HL-60/S4 treated with phorbol 12-myristate 13-acetate at 8.2 ng/mL for 4 days and 3 days (cell line): Measurements from ENCODE around the gene GRID2IP.

Experiments
- in situ Hi-C: fragments of 300-500 bp; cut with MboI; formaldehyde crosslinking; loops from 2 replicates; pipeline ENCODE4 v1.15.0; 2022; ENCODE audit warnings: low sequenced_read_pairs

The GRID2IP gene

DNA sequence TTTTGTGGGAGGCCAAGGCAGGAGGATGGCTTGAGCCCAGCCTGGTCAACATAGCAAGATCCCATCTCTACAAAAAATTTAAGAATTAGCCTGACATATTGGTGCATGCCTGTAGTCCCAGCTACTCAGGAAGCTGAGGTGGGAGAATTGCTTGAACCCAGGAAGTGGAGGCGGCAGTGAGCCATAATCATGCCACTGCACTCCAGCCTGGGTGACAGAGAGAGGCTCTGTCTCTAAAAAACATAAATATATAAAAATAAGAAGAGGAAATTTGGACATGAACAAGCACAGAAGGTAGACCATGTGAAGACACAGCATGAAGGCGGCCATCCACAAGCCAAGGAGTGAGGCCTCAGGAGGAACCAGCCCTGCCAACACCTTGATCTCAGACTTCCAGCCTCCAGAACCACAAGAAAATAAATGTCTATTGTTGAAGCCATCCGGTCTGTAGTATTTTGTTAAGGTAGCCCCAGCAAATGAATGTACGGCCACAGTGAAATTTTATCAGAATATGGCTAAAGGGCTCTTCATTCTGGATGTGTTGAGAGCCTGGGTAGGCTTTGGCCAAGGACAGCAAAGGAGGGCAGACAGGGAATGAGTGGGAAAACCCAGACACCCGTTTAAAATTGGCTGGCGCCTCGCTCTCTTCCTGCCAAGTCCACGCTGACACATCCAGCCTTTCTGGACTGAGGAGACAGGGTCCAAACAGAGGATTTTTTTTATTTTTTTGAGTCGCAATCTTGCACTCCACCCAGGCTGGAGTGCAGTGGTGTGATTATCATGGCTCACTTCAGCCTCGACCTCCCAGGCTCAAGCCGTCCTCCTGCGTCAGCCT is 12.9 kb upstream of the GRID2IP start:
- in situ Hi-C loops: no loop called here

- in situ Hi-C loops: no loop called here
Measured at GRCh38 chr7:6562106-6562505, 10.8 kb upstream of the GRID2IP start.

DNA sequence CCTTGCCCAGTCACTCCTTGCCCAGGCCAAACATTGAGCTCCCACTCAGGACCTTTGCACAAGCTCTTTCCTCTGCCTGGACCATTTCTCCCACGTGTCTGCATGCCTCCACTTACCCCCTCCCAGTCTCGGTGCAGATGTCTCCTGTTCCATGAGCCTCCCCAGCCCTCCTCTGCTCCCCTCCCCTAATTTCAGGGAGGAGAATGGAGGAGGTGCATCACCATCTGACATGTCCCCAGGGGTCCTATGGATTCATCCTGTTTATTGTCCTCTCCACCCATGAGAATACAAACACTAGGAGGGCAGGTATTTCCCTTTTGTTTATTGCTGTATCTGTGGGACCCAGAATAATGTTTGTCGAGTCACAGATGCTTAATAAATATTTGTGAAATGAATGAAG is 8.6 kb upstream of the GRID2IP start:
- in situ Hi-C loops: no loop called here

DNA sequence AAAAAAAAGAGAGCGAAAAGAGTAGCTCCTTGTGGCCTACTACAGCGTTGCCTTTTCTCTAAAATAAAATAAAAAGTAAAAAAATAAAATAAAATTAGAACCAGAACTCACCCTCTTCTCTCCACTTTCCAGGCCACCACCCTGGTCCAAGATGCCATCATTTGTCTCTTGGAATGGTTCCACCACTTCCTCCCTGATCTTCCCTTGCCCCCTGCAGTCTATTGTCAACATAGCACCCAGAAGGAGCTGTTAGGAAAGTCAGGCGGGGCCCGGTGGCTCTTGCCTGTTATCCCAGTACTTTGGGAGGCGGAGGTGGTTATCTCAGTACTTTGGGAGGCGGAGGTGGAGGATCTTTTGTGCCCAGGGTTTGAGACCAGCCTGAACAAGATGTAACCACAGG is 7.6 kb upstream of the GRID2IP start:
- in situ Hi-C loops: no loop called here

GRCh38 chr7:6556196-6556595 is 4.9 kb upstream of the GRID2IP start:
- in situ Hi-C loops: no loop called here

DNA sequence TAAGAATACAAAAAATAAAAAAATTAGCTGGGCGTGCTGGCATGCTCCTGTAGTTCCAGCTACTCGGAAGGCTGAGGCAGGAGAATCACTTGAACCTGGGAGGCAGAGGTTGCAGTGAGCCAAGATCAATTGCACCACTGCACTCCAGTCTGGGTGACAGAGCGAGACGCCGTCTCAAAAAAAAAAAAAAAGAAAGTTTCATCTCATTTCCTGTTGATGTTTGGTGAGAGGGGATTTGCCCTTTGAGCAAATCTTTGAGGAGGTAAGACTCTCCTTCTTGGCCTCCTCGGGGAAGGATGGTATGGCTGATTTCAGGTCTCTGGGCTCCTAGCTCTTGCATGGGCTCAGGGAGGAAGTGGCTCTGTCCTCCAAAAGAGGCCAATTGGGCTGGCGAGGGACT is 3.6 kb upstream of the GRID2IP start:
- in situ Hi-C loops: no loop called here

DNA sequence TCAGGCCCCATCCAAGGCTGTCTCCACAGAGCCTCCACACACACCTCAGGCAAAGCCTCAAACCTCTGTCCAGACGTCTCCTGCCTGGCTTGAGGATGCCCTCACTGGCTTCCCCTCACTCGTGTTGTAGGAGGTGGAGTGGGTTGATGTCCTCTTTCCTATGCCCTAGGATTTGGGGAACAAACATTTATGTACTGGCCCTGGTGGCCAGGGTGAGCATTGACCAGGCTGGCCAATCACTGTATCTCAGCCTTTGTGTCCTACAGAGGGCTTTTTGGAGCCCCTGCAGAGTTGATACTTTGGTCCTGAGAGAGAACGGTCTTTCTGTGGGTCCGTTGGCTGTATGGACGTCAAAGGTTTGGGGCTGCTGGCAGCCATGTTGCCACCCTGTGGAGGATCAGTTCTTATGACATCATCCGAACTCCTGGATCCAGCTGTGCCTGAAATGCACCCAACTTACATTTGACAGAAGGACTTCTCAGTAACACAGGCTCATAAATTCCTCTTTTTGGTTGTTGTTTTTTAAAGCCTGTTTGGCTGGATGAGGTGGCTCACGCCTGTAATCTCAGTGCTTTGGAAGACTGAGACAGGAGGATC is 2.3 kb upstream of the GRID2IP start:
- in situ Hi-C loops: no loop called here

DNA sequence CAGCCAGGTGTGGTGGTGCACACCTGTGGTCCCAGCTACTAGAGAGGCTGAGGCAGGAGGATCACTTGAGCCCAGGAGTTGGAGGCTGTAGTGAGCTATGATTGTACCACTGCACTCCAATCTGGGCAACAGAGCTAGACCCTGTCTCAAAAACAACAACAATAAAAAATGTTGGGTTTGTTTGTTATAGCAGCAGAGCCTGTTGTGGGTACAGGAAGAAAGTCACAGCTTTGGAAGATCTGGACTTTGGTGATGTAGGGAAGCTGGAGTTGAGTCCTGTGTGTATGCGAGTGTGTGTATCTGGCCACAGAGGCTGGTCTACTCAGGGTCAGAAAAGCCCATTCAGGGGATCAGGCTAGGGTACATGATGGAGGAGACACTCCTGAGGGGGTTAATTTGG is 3.9 kb downstream of the GRID2IP start:
- in situ Hi-C loops: no loop called here

- in situ Hi-C loops: no loop called here
Measured at GRCh38 chr7:6546498-6547251, 4.6 kb downstream of the GRID2IP start.

DNA sequence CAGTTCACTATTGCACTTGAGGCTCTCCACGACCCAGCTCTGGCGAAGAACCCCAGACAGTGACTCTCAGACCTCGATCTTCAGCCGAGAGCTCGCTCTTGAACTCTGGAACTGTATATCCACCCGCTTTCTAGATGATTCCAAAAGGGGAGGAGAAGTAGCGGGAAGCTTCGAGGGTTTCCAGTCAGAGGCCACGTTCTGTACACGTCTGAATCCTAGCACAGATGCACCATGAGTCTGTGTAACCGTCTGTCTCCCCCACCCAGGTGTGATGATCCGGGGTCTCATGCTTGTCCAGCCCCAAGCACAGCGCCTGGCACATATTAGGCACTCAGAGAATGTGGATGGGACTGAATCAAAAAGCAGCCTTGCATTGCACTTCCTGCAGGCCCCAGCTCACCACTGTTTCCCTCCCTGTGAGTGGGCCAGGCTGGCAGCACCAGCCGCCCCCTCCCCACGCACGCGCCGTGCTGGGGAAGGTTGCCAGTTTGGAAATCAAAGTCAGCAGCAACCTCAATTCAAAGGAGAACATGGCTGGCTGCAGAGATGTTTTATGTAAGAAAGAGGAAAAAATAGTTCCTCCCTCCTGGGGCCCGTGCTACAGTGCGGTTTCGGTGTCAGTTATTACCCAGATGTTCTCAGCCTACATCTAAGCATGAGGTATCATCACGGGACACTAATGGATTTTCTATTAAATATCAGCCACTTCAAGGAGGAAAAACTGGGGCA is 5.7 kb downstream of the GRID2IP start:
- in situ Hi-C loops: no loop called here

- in situ Hi-C loops: no loop called here
Measured at GRCh38 chr7:6542368-6542767, 8.9 kb downstream of the GRID2IP start.

DNA sequence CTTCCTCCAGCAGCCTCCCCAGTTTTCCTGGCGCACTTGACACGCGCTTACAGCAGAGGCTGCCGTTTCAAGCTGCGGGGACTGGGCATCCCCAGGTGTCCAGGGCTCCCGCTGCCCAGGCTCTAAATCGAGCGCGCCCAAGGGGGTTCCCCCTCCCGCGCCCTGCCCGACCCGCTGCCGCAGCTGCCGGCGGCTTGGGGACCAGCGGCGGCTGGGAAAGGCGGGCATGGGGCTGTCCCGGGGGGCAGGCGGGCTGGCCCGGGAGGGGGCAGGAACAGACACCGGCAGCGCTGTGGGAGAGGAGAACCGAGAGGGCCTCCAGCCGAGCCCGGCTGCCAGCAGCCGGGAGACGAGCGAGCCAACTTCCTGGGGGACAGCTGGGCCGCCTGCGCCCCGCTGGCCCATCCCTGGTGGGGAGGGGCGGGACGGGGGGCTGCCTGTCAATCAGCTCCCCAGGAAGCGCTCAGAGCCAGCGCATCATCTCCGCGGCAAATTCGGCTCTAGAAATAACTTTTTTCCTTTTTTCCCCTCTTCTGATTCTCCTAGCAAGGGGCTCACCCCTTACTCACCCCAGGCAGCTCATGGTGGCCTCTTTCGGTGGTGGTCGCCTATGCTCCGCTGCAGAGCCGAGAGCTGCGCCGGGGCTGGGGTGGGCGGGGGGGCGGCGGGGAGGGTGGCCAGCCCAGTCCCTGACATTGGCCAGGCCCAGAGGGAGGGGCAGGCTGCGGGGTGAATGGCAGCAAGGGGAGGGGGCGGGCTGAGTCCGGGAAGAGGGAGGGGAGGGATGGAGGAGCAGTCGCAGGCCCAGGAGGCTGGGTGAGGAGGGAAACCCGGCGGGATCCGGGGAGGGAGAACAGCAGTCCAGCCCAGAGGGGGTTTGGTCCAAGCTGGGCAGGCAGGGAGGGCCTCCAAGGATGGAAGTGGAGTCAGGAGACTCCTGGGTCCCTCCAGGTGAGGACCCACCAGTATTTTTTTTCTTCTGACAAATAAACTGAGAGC is 14.7 kb downstream of the GRID2IP start:
- in situ Hi-C loops: no loop called here

GRCh38 chr7:6533893-6534495 is 17.3 kb downstream of the GRID2IP start:
- in situ Hi-C loops: no loop called here

DNA sequence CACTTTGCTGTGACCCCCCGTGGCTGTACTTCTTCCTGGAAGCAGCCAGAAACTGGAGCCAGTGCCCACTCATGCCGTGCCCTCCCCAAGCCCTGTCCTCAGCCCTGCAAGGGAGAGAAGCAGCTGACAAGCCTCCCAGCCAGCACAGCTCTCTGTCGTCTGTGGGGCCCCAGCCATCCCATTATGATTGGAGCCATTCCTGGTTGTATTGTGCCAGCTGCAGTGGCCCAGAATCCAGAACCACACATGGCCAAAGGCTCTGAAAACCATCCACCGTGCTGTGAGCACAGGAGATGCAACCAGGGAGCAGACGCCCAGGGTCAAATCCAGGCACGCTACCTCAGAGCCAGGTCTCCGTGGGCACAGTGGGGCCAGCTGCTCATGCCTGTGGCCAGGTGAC is 18.7 kb downstream of the GRID2IP start:
- in situ Hi-C loops: no loop called here

GRCh38 chr7:6531492-6532279 is 19.6 kb downstream of the GRID2IP start:
- in situ Hi-C loops: no loop called here

DNA sequence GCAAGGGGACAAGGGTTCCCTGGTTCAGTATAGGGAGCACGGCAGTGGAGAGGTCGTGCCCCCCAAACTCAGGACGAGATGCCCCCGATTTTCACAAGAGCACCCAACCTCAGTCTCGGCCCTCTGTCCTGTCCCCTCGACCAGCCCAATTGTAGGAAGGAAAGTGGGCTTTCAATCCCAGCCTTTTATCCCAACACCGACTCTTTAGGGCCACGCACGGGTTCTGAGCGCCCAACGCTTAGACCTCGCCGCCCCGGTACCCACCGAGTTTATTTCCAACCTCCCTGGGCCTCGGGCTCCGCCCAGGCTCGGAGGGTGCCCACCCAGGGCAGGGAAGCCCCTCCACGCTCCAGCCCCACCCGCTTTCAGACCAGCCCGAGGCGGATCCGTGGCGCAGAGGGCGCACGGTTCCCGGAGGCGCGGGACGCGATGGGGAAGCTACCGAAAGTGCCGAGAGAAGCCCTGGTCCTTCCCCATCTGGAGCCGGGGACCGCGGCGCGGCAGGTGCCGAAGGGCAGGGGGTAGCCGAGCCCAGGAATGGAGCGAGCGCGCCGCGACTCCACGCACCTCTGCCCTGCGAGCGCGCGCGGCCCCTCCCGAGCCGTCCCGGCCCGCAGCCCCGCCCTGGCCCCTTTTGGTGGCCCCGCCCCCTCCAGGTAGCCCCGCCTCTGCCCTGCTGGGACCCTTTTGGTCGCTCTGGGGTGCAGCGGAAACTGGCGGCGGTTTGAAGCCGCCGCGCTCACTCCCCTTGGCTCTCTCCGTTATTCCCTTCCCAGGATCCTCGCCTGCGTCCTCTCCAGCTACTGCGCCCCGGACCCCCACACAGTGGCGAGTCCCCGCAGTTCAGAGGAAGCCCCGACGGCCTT is 20.4 kb downstream of the GRID2IP start:
- in situ Hi-C loops: no loop called here

GRCh38 chr7:6529643-6530042 is 21.6 kb downstream of the GRID2IP start:
- in situ Hi-C loops: no loop called here
